HG03565 (cell line): ENCODE results near the gene KIF3B.
"Not testable (repeated sequence)": the region's sequence is repeated elsewhere in the genome, so short reads cannot be mapped to it uniquely, and the experiment has no call there.

Experiments used
- ATAC-seq: cut with Tn5 transposase; IDR thresholded peaks from one replicate; pipeline ENCODE4 v1.9.1; 2021; ENCODE audit warnings: mild to moderate bottlenecking, moderate library complexity; ENCODE audit not compliant: unreplicated experiment

KIF3B gene

DNA sequence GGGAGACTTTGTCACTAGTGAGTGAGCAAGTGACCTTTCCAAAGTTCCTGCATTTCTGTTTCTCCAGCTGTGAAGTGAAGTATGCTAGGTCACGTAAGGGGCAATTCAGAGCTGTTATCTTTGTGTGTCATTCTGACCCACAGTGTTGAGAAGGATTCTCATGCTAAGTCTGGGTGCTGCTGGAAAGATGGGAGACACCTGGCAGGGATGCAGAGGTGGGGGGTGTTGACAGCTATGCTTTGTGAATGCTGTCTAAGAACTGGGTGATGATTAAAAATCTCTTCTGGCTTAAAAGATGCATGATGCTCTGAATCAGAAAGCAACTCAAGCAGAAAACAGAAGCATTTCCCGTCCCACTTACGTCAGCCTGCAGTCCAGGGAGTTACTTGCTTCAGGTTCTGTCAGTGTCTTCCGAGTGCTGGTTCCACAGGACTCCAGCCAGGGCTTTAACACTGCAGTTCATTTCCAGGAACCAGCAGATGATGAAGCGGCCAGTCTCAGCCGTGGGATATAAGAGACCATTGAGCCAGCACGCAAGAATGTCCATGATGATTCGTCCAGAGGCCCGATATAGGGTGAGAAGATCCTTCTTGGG, 49.7 kb downstream of the KIF3B start:
- no peak for ATAC-seq

DNA sequence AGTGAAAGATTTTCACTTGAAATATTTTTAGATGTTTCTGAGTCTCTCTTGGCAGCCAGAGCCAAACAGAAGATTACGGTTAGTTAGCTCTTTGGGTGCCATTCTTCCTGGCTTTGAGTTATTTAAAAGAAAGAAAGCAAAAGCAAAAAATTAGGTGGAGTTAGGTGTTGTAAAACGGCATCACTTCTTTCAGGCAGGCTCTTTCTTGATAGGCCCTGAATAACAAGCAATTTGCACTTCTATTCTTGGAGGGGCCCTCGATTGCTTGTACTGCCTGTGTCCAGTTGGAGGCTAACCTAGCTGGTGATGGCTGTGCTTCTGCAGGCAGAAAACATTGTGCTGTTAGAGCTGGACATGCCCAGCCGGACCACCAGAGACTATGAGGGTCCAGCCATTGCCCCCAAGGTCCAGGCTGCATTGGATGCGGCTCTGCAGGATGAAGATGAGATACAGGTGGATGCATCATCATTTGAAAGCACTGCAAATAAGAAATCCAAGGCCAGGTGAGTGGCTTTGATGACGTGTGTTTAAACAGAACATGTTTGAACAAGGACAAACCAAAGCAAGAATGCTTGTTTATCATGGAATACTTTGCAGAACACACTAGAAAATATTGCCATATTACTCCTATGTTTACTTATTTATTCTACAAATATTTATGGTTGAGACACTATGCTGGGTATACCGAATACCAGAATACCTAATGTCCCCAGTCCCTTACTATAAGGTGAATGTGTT, 52.5 kb downstream of the KIF3B start:
- no peak for ATAC-seq

DNA sequence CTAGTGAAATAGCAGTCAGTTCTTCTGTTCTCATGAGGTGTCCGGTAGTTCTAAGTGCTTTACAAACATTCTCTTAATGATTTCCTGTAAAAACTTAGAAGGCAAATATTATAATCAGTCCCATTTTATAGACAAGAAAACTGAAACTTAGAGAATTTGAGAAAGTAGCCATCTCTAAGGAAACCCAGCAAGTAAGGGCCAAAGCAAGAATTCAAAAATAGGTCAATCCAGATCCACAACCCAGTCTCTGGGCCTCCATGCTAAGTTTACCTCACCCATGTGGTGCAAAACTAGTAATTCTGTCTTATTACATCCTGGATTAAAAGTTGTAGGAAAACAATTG, 53.1 kb downstream of the KIF3B start:
- ATAC-seq: no peak

DNA sequence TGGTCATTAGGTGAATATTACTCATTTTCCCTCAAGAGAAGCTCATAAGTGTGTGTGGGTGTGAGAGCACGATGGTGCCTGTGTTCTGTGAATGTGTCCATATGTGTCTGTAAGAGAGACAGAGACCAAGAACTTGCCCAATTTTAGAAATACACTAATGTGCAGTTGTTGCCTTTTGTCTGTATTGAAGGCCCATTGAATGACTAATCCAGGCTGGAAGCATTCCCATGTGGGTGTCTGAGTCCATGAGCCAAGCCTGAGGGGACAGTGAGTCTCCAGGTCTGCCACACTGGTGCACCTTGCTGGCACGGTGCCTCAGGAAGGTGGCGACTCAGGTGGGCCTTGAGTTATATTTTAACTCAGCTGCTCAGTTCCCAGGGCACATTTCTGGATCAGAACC, 55.2 kb downstream of the KIF3B start:
- no peak for ATAC-seq

DNA sequence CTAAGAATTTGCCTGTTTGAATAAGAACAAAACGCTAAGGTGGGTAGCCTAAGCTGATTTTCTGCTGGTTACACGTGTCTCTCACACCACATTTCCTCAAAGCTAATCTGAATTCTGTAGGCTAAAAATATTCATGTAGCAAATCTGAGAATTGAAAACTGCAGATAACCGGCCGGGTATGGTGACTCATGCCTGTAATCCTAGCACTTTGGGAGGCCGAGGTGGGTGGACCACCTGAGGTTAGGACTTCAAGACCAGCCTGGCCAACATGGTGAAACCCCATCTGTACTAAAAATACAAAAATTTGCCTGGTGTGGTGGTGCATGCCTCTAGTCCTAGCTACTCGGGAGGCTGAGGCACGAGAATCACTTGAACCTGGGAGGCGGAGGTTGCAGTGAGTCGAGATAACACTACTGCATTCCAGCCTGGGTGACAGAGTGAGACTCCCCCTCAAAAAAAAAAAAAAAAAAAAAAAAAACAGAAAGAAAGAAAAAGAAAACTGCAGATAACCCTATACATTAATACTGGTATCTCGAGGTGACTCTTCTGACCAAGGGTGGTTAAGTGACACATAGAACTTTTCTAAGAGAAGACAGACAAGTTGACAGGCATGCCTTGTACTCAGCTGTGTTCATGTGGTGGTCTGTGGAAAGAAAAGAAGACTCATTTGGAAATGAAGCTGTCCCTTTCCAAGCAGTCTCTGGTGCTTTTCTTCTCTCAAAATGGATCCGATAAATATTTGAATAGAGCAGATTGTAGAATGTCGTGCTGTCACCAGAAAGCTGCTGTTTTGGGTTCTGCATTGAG, 55.9 kb downstream of the KIF3B start:
- ATAC-seq: peak; percentile 49

DNA sequence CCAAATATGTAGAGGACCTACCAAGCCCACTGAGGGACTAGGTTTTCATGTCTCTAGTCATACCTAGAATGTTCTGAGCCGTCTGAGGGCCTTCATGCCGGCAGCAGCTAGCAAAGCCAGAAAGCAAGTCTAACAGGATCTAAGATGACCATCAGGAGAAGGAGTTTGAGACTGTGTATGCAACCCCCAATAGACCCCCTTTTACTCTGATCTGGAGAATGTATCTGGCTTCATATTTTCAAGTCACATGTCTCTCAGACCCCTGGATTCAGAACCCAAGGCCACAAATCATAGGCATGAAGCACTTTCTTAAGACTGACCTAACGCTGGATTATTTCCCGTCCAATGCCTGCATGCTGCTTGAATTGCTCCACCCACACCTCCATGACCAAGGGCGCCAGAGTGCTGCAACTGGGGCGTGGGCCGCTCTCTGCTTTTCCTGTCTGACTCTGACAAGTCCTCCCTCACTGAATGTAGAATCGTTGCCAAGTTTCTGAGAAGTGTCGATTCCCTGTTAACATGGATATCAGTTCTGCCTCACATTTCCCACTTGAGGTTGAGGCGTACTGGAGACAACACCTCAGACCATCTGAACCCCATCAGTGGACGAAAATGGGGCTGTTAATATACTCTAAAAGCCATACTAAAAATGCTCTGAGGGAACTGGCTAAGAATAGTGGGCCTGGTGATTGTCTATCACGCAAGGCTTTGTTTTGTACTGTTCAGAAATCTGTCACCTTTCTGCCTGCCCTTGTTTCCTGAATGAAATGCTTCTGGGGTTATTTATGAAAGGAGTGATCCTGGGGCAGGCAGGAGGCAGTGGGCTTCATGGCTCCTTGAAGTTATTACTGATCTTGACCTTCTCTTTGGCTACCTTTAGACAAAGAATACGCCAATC, 56.8 kb downstream of the KIF3B start:
- no peak for ATAC-seq

DNA sequence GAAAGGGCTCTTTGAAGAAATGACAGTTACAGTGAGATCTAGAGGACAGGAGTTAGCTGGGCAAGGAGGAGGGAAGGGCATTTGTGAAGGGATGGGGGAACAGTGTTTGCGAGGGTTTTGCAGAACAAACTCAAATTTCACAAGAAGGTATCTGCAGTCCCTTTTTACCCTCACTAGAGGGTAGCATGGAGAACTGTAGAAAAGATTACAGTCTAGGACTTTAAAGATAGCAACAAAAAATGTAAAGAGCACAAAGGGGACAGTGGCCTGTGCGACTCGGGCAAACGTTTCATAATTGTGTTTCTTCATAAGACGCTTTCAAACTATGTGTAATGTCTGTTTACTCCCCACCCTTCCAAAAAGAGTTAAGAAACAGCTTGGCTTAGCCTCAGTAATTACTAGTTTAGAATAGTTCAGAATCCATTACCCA, 59.5 kb downstream of the KIF3B start:
- no peak for ATAC-seq

DNA sequence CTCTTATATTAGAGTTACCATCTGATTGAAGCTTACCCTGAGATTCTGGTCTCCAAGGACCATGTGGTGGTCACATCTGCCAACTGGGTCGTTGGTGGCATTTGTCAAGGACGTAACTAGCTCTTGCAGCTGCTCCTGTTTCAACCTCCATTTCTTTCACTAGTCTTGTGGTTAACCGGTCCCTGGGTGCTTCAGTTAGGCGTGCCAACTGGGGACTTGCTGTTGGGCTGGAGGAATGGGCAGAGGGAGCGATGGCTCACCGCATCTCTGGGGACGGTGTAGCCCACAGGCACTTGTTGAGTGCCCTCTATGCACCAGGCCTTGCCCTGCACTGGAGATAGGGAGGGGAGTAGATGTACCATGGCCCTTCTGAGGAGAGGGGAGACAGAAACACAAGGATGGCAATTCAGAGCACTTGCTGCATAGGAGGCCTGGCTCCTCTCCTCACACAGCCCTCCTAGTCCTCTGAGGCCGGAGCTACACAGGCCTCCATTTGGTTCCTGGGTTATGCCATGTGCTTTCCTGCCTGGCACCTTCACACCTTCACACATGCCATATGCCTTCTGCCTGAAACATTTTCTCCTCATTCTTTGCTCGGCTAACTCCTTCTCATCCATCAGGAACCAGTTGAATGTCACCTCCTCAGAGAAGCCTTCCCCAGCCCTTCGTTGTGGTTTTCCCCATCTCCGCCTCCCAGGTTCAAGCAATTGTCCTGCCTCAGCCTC, 60.6 kb downstream of the KIF3B start:
- no peak for ATAC-seq

DNA sequence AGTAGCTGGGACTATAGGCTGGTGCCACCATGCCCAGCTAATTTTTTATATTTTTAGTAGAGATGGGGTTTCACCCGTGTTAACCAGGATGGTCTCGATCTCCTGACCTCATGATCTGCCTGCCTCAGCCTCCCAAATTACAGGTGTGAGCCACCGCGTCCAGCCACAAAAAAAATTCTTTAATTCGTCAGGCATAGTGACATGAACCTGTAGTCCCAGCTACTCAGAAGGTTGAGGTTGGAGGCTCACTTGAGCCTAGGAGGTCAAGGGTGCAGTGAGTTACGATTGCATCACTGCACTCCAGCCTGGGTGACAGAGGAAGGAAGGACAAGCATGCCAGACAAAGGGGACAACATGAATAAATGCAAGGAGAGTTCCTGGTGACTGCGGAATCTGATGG, 61.2 kb downstream of the KIF3B start:
- no peak for ATAC-seq

DNA sequence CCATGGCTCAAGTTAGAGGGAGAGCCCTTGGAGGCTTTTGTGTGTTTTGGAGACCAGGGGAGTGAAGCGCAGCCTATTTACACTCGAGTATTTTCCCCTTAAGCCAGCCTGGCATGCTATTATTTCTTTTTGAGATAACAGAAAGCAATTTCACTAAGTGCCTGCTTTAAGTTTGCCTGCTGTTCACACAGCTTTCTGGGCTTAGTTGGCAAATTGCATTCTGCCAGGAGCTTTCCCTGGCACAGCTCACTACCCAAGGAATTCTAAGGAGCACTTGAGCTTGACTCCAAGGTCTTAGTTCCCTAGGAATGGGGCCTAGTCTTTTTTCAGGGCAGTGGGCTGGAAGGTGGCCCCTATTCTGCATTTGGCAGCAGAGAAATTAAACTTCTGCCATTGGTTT, 61.7 kb downstream of the KIF3B start:
- no peak for ATAC-seq

DNA sequence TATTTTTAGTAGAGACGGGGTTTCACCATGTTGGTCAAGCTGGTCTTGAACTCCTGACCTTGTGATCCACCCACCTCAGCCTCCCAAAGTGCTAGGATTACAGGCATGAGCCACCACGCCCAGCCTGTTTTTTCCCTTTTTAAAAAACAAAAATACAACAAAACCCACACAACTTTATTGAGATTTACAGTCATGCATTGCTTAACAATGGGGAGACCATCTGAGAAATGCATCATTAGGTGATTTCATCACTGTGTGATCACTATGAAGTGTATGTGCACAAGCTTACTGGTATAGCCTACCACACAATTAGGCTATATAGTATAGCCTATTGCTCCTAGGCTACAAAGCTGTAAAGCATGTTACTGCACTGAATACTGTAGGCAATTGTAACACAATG, 63.6 kb downstream of the KIF3B start:
- not testable (repeated sequence) for ATAC-seq

DNA sequence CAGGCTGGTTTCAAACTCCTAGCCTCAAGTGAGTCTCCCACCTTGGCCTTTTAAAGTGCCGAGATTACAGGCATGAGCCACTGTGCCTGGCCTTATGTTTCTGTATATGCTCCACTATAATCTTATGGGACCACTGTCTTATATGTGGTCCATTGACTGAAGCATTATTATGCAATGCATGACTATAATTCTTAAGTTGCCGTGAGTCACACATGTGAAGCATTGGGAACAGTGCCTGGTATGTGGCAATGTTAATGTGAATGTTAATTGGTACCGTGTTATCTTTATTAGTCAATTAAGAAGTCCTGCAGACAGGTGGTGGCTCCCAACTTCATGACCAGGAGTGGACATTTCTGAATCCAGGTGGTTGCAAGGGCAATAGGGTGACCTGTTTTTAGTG, 66.0 kb downstream of the KIF3B start:
- ATAC-seq: no peak

DNA sequence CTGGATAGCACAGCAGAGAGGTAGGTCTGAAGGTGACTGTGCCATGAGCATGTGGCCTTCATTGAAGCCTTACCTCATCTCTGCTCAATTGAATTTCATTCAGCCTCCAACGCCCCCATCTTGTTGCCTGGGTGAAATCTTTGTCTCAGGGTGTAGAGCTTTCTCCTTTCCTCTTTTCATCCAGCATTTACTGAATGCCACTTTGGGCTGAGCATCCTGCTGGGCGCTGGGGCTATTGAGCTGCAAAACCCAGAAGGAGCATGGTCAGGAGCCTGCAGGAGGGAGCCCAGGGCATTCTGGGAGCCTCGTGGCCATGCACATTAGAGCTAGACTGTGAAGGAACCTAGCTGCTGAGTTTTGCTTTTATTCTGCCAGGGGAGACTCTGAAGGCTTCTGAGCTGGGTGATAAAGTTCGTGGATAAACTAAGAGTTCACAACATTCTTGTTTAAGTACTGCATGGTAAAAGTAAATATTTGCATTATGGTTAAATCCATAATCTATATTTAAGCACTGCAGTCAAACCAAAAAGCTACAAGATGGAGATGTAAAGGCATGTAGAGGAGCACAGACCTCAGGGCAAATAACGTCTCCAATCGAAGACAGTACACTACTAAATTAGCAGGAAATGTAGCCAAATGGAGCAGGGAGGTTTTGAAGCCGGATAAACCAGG, 67.5 kb downstream of the KIF3B start:
- no peak for ATAC-seq

DNA sequence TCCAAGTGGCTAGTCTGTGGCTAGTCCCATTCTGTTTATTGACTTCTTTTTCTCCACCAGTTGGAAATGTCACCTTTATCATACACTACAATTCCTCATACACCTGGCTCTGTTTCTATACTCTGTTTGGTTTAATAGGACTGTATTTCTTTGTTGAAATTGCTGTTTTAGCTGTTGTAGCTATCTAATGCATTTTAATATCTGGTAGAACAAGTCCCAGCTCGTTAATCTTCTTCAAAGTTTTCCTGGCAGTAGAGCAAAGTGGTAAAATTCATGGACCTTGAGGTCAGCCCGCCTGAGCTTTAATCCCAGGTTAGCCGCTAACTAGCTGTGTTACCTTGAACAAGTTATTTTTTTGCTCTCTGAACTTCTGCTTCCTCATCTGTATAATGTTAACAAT, 70.8 kb downstream of the KIF3B start:
- ATAC-seq: no peak

DNA sequence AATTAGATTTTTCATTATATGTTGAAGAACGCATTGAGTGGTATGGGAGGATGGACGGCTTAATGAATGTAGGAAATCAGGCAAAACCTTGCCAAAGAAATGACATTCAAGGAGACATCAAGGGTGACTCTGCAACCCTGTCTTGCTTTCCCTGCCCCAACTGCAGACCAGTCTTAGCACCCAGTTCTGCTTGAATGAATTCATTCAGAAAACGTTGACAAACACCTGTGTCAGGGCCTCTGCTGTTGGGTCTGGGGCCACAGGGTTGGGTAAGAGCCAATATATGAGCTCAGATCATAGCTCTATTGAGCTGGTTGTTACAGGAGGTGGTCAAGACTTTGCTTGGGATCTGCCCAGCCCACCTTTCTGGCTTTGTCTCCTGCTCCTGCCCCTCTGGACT, 73.0 kb downstream of the KIF3B start:
- no peak for ATAC-seq

DNA sequence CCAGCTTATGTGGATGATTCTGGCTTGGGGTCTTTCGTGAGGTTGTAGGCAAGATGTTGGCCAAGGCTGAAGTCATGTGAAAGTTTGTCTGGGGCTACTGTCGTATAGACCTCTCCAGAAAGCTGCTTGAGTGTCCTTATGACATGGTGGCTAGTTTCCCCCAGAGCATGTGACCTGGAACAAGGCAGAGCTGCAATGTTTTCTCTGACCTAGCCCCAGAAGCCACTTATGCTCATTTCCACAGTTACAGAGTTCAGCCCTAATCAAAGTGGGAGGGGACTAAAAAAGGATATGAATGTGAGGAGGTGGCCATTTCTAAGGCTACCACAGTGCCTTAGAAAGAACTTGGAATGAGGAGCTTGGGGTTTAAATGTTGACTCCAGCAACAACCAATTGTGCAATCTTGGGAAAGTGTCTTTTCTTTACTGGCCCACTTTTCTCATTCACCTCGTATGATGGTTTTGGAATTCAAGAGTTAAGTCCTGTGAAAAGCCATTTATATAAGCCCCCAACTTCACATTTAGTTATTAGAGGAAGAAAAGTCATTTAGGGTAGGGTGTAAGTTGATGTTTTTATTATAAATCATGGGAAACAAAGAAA, 74.8 kb downstream of the KIF3B start:
- no peak for ATAC-seq

DNA sequence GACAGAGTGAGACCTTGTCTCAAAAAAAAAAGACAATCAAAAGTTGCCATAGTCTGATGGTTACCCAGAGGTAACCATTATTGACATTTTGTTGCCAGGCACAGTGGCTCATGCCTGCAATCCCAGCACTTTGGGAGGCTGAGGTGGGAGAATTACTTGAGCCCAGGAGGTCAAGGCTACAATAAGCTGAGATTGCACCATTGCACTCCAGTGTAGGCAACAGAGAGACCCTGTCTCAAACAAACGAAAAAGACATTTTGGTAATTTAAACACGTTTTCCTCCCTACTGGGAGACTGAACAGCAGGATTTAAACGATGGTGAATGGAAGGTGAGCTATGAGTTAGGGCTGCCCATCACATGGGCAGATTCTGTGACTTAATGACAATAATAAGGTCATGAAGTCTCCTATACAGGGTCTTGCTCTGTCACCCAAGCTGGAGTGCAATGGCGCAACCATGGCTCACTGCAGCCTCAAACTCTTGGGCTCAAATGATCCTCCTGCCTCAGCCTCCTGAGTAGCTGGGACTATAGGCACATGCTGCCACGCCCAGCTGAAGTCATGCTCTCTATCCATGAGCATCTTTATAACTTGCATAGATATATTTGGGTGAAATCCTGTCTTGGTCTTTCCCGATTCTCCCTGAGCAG, 76.5 kb downstream of the KIF3B start:
- no peak for ATAC-seq

DNA sequence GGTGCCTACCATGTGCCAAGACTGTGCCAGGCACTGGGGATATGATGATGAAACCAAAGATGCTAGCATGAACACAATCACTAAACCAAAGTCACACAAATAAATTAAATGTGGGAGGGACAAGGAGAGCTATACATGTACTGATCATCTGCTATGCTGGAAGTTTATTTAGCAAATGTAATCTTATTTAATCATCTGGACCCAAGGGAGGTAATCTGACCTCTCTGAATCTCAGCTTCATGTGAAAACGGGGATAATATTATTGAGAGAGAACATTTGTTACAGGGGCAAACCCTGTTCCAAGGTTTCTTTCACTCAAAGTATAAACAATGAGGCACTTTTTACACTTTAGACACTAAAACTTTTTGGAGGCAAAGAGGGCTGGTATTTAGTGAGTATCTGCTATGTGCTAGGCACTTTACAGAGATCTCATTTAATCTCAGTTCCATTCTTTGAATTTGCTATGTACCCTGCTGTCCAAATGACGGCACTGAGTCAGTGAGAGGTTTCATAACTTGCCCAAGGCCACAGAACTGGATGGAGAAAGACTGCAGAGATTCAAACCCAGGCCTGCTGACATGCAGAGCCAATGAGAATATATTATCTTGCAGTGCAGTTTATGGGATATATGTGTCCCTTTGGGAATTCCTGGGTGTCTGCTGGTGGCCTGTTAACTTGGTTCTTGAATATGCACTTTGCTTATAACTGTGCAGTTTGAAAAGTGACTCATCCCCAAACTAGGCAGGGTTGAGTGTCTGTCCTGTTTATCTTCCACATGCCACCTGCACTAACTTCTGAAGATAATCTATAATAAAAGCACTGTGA, 77.4 kb downstream of the KIF3B start:
- peak; percentile 22 for ATAC-seq
